HG03066 (cell line): ENCODE measurements around the gene THOC2.
"Not testable (repeated sequence)": the region's sequence is repeated elsewhere in the genome, so short reads cannot be mapped to it uniquely, and the experiment has no call there.

Experiments
- ATAC-seq: cut with Tn5 transposase; IDR thresholded peaks from one replicate; pipeline ENCODE4 v1.9.1; 2021; ENCODE audit warnings: low read depth; ENCODE audit not compliant: unreplicated experiment

The THOC2 gene

DNA sequence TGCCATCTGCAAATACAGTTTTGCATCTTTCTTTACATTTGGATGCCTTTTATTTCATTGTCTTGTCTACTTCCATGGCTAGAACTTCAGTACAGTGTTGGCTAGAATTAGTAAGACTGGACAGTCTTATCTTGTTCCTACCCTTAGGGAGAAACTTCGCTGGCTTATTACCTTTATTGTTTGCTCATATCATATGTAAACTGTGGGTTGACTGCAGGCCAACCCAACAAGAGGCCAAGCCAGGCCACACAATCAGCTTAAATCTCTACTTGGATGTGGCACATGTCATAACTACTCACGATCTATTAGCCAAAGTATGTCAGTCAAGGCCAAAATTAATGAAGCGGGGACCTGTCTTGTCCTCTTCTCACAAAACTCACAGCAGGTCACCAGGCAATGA, 144.1 kb downstream of the THOC2 start:
- no peak for ATAC-seq

DNA sequence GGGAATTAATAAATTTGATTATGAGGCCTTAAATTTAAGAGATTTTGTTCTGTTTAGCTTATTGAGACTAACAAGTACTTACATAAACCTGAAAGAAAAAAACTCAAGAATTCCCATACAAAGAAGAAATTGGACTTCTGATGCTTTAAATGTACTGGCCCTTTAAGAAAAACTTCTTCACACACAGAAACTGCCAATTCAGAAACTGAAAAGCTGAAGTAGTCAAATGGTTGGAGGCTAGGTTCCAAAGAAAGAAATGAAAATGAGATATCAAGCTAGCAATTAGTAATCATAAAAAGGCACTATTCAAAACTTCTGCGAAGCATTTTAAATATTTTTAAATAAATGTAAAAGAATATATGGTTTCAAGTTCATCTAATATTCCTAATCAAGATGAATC, 151.3 kb downstream of the THOC2 start:
- peak; percentile 73 for ATAC-seq

DNA sequence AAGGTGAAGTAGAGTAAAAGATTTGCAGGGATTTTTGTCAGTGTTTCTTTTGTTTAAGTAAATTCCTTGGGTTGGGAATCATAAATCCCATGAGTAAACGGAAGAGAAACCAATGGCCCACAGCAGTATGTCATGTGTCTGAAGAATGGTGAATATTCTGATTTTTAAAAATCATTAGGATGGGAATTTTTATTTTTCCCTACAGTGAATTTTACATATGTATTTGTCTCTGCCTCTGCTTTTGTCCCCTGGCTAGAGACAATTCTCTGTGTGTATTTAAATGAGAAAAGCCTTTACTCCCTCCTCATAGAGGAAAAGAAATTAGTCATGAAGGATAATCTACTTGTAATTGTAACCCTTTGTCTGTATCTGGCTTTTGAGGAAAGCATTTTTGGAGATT, 152.1 kb downstream of the THOC2 start:
- no peak for ATAC-seq

DNA sequence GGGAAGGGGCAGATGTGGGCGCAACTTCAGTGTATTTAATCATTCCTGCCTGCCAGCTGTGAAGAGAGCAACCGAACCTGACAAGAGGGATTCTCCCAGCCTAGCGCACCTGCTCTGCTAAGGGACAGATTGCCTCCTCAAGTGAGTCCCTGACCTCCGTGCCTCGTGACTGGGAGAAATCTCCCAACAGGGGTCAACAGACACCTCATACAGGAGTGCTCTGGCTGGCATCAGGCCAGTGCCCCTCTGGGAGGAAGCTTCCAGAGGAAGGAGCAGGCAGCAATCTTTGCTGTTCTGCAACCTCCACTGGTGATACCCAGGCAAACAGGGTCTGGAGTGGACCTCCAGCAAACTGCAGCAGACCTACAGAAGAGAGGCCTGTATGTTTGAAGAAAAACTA, 158.8 kb downstream of the THOC2 start:
- ATAC-seq, result not testable (repeated sequence)

DNA sequence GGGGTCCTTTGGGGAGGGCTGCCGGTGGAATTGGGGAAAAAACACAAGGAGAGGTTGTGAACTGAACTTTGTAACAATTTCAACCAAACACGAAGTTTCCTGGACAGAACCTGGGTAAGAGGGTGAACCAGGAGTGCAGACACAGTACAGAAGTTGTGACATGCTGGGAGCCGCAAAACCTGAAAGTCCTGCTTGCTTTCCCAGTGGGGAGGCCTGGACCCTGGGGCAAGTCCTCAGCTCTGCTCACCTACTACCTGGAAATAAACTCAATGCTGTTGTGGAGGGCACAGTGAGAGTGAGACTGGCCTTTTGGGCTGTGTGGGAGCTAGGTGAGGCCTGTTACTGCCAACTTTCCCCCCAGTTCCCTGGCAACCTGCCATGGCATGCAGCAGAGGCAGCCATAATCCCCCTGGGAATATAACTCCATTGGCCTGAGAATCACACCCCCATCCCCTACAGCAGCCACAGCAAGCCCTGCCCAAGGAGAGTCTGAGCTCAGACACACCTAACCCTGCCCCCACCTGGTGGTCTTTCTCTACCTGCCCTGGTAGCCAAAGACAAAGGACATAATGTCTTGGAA, 162.8 kb downstream of the THOC2 start:
- no peak for ATAC-seq

DNA sequence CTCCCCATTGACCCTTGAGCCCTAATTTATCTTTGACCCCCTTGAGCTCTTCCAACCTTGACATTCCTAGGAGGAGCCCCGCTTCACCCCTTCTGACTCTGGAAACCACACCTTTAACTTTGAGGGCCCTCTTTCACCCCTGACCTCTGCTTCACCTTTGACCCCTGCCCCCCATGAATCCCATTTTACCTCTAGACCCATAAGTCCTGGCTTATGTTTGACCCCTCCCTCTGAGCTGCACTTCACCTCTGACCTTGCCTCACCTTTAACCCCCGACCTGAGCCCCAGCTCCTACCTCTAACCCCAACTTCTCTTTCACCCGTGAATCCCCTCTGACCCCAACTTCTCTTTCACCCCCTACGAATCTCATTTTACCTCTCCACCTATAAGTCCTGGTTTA, 169.7 kb downstream of the THOC2 start:
- ATAC-seq, result no peak

DNA sequence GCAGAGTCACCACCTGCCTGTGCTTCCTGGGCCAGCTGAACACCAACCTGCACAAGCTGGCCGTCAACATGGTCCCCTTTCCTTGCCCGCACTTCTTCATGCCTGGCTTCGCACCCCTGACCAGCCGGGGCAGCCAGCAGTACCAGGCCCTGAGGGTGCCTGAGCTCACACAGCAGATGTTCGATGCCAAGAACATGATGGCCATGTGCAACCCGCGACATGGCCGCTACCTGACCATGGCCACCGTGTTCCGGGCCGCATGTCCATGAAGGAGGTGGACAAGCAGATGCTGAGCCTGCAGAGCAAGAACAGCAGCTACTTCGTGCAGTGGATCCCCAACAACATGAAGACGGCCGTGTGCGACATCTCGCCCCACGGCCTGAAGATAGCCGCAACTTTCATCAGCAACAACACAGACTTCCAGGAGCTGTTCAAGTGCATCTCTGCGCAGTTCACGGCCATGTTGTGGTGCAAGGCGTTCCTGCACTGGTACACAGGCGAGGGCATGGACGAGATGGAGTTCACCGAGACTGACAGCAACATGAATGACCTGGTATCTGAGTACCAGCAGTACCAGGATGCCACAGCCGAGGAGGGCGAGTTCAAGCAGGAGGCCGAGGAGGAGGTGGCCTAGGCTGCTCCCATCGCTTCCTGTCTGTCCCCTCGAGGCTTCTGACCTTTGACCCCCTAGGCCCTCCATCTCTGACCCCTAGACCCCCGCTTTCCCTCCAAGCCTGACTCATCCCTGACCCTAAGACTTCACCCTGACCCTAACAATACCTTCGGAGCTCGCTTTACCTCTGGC, 170.3 kb downstream of the THOC2 start:
- ATAC-seq, result no peak

DNA sequence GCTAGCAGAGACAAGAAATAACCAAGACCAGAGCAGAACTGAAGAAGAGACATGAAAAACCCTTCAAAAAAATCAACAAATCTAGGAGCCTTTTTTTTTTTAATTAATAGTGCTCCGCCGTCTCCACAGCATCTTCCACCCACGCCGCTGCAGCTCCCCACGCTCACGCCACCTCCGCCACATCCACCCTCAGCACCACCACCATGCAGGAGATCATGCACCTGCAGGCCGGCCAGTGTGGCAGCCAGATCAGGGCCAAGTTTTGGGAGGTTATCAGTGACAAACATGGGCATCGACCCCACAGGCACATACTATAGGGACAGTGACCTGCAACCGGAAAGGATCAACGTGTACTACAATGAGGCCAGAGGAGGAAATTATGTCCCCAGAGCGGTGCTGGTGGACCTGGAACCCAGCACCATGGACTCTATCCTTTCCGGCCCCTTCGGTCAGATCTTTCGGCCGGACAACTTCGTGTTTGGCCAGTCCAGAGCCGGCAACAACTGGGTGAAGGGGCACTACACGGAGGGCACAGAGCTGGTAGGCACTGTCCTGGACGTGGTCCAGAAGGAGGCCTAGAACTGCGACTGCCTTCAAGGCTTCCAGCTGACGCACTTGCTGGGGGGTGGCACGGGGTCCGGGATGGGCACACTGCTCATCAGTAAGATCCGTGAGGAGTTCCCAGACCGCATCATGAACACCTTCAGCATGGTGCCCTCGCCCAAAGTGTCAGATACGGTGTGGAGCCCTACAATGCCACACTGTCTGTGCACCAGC, 171.2 kb downstream of the THOC2 start:
- ATAC-seq, result no peak

DNA sequence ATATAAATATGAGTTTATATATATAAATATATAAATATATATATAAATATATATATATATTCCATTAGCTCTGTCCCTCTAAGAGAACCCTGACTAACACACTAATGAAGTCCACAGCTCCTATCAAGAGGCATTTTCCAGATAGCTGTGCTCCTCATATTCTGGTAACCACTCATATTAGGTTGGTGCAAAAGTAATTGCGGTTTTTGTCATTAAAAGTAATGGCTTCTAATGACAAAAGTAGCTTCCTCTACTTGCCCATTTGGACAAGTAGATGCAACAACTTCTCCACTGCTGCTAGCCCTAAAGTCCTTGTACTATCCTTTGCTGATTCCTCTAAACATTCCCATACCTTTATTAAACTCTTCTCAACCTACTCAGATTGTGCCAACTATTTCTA, 182.0 kb downstream of the THOC2 start:
- no peak for ATAC-seq
